Astrocyte of the cerebellum (primary cell): ENCODE measurements around the gene USP10.

Experiments used
- DNase-seq: peaks from one replicate; pipeline ENCODE4 v3.0.0-alpha.2; 2011; ENCODE audit warnings: low read depth
- H3K4me3 ChIP-seq: 2 replicates; pipeline ENCODE4 v1.5.1; 2011; ENCODE audit warnings: mild to moderate bottlenecking, low read depth, low read length, moderate library complexity
- CTCF ChIP-seq: IDR thresholded peaks from 2 replicates; pipeline ENCODE4 v1.5.1; 2012; ENCODE audit warnings: low read length, low read depth, moderate library complexity, mild to moderate bottlenecking; ENCODE audit errors: missing control alignments
- in situ Hi-C: cut with HindIII; loops from 2 replicates; pipeline ENCODE4 v1.10.0; 2017; ENCODE audit warnings: low sequenced_read_pairs

Gene USP10

GRCh38 chr16:84704253-84704652 is 4.5 kb downstream of the USP10 start:
- in situ Hi-C loops, result no loop called here
- no peak for TF ChIP-seq CTCF
- H3K4me3 ChIP-seq, result no peak overlapping the region
- no peak for DNase-seq

DNA sequence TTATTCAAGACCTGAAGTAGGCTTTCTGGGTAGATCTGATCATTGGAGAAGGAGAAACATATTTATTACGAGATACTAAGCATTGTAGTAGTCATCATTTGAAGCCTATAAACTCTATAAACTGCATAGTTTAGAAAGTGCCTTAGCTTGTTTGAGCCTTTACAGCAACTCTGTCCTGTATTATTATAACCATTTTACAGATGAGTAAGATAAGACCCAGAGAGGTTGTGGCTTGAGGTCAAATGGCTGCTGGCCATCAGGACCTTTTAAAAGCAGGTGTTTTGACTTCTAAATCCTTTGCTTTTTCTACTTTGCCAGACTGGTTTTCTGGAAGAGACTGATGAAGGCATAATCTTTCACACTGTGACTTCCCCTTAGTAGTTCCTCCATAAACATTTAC is 7.1 kb downstream of the USP10 start:
- in situ Hi-C loops, result no loop called here
- no peak for TF ChIP-seq CTCF
- no peak overlapping the region for H3K4me3 ChIP-seq
- DNase-seq, result no peak

- TF ChIP-seq CTCF, result no peak
- H3K4me3 ChIP-seq, result no peak overlapping the region
These were observed 9.8 kb downstream of the USP10 start for GRCh38 chr16:84709609-84710008.

DNA sequence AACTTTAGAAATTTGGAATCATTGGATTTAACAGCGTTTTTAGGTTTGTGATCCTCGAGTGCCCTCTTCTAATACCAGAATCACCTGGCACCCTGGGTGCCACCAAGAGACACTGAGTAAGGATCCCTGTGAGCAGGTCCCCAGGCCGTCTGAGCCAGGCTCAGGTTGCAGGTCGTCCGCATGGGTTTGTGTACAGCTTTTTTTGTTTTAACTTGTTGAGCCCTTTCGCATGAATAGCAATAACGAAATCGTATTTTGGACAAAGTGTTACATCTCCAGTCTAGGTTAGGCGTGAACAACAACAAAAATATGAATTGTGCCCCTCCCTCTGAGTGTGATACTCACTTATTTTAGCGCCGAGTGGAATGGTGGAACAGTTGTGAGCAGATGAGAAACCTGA is 10.9 kb downstream of the USP10 start:
- TF ChIP-seq CTCF, result no peak

More at GRCh38 chr16:84709609-84710008, 9.8 kb downstream of the USP10 start:
- in situ Hi-C loops, result no loop called here
- no peak for DNase-seq

GRCh38 chr16:84712138-84712671 is 12.4 kb downstream of the USP10 start:
- no peak for TF ChIP-seq CTCF
- H3K4me3 ChIP-seq, result no peak overlapping the region
- no peak for DNase-seq
- in situ Hi-C loops, result no loop called here

More for the DNA sequence above, 10.9 kb downstream of the USP10 start:
- in situ Hi-C loops, result no loop called here
- DNase-seq, result no peak
- no peak overlapping the region for H3K4me3 ChIP-seq

DNA sequence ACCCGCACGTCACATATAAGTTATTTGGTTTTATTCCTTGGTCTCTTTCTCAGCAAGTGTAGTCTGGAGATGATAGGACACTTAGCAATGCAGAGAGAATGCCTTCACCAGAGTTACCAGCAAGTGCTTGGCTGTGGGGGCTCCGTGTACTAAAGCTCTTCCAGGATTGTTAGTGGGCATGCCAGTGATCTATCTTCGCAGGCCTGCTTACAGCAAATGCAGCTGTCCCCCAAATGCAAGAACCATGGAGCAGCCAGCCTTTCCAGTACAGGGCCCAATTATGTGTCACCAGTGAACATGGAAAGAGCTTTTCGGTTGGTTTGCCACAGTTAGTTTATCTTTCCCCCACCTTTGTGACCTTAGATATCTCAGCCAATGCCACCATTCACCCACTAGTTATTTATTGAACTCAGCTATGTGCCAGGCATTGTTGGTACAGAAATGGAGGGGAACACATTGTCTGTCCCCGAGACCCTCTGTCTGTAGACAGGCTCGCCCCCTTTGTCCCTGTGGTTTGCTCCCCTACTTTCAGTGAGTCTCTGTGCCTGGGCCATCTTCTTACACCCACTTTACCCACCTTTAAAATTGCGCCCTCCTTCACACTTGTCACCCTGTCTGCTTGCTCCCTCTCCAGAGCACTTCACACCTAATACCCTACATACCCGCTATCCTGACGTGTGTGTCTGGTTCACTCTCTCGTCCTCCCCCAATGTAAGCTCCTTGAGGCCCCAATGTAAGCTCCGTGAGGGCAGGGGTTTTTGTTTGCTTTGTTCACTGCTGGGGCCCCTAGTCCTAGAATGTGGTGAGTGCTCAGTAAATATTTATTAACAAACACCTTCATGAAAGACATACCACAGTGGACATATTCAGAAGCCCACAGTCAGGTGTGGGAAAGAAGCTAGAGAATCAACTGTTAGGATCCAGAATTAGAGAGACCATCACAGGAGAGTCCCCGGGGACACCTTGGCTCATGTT is 13.3 kb downstream of the USP10 start:
- no peak for TF ChIP-seq CTCF
- H3K4me3 ChIP-seq, result no peak overlapping the region
- in situ Hi-C loops, result no loop called here
- DNase-seq, result no peak
